ENCODE results near the gene PSMD2.
"Not testable (repeated sequence)": the region's sequence is repeated elsewhere in the genome, so short reads cannot be mapped to it uniquely, and the experiment has no call there.

Gene PSMD2

DNA sequence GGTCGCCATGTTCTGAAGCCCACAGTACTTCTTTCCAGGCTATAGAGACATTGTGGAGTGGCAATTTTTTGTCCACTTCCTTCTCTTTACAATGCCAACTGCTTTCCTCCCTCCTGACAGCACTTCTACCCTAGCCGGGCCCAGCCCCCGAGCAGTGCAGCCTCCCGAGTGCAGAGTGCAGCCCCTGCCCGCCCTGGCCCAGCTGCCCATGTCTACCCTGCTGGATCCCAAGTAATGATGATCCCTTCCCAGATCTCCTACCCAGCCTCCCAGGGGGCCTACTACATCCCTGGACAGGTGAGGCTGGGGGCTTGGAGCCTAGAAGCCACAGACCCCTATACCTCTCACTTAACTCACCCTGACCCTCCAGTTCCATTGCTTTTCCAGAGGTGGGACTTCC lies 18.2 kb downstream of the PSMD2 start:
- no peak for DNase-seq

DNA sequence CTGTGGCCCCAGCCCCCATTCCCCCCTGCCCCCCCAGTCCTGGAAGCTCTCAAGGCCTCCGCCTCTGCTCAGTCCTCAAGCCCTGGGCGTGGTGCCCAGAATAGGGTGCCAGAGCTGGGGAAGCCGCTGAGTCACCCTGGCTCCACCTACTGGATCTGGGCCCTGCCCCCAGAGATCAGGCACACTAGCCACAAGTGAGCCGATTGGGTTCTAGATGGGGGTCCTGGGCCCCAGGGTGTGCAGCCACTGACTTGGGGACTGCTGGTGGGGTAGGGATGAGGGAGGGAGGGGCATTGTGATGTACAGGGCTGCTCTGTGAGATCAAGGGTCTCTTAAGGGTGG lies 21.0 kb downstream of the PSMD2 start:
- peak; percentile 78 for DNase-seq

DNA sequence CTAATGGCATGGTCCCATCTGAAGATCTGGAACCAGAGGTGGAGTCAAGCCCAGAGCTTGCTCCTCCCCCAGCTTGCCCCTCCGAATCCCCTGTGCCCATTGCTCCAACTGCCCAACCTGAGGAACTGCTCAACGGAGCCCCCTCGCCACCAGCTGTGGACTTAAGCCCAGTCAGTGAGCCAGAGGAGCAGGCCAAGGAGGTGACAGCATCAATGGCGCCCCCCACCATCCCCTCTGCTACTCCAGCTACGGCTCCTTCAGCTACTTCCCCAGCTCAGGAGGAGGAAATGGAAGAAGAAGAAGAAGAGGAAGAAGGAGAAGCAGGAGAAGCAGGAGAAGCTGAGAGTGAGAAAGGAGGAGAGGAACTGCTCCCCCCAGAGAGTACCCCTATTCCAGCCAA lies 22.6 kb downstream of the PSMD2 start:
- no peak for DNase-seq

DNA sequence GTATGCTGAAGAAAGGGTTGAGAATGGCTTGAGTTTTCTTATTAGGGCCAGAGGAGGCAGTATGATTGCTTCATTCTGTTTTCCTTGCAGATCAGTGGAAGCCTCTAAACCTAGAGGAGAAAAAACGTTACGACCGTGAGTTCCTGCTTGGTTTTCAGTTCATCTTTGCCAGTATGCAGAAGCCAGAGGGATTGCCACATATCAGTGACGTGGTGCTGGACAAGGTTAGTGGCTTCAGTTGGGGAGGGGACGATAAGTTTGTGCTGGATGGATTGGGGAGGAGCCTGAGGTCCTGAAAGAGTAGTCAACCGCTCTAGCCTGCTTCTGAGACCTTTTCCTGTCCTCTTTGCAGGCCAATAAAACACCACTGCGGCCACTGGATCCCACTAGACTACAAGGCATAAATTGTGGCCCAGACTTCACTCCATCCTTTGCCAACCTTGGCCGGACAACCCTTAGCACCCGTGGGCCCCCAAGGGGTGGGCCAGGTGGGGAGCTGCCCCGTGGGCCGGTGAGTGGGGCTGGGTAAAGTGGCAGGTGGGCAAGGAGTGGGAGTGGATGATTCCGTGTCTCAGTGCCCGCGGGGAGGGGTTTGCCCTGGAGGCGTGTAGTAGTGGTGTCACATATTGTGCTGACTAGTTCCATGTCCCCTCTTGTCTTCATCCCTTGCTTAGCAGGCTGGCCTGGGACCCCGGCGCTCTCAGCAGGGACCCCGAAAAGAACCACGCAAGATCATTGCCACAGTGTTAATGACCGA lies 23.9 kb downstream of the PSMD2 start:
- no peak for DNase-seq

DNA sequence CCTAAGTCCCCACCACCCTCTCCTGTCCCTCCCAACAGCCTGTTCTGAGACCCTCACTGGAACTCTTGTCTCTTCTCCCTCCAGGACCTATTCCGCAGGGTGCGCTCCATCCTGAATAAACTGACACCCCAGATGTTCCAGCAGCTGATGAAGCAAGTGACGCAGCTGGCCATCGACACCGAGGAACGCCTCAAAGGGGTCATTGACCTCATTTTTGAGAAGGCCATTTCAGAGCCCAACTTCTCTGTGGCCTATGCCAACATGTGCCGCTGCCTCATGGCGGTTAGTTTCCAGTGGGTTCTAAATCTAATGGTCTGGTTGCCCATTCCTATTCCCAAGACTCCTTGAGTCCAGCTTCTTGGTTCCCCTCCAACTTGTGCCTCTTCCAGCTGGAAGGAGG lies 24.7 kb downstream of the PSMD2 start:
- DNase-seq, result no peak

DNA sequence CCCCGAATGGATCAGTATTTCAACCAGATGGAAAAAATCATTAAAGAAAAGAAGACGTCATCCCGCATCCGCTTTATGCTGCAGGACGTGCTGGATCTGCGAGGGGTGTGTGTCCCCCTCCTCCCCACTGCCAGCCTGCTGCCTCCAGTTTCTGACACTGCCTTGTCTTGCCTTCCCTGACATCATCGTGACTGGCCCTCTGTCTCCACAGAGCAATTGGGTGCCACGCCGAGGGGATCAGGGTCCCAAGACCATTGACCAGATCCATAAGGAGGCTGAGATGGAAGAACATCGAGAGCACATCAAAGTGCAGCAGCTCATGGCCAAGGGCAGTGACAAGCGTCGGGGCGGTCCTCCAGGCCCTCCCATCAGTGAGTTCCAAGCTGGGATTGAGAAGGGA lies 26.2 kb downstream of the PSMD2 start:
- no peak for DNase-seq

DNA sequence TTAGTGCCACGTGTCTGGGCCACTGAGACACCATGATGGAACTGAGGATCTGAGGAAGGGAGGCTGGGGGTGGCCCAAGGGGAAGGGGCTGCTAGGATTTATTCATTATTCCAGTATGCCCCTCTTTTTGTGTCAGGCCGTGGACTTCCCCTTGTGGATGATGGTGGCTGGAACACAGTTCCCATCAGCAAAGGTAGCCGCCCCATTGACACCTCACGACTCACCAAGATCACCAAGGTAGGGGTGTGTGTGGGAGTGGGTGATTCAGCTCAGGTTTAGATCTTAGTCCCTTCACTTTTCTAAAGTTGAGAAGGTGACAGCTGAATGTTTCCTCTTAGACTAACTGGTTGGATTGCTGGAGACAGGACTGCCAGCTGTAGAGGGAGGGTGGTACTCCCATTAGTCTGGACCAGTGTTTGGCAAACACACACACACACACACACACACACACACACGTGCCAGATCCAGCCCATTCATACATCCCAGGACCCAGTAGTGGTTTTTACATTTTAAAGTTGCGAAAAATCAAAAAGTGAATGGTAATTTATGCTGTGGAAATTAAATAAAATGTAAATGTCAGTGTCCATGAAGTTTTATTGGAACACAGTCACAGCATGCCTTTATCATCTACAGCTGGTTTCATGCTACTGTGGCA lies 26.8 kb downstream of the PSMD2 start:
- no peak for DNase-seq

DNA sequence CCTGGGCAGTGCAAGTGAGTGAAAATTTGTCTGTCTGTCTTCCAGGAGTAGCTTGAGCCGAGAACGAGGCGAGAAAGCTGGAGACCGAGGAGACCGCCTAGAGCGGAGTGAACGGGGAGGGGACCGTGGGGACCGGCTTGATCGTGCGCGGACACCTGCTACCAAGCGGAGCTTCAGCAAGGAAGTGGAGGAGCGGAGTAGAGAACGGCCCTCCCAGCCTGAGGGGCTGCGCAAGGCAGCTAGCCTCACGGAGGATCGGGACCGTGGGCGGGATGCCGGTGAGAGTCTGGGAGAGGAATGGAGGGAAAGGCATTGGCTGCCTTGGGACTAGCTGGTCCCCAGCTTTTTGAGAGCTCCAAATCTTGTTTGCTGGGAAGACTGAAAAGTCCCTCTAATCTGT lies 28.1 kb downstream of the PSMD2 start:
- DNase-seq, result no peak

DNA sequence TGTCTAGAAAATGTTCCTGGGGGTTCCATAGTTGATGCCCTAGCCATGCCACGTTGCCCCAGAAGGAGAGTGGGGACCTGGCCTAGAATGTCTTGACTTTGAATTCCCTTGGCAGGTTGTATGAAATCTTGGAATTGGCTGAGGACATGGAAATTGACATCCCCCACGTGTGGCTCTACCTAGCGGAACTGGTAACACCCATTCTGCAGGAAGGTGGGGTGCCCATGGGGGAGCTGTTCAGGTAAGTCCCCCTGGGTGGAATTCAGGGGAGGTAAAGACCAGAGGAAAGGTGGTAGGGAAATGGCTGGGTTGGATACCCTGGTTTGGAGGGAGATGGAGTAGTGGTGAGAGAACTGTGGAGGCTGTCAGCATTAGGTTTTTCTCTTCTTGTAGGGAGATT lies 29.5 kb downstream of the PSMD2 start:
- DNase-seq, result no peak

DNA sequence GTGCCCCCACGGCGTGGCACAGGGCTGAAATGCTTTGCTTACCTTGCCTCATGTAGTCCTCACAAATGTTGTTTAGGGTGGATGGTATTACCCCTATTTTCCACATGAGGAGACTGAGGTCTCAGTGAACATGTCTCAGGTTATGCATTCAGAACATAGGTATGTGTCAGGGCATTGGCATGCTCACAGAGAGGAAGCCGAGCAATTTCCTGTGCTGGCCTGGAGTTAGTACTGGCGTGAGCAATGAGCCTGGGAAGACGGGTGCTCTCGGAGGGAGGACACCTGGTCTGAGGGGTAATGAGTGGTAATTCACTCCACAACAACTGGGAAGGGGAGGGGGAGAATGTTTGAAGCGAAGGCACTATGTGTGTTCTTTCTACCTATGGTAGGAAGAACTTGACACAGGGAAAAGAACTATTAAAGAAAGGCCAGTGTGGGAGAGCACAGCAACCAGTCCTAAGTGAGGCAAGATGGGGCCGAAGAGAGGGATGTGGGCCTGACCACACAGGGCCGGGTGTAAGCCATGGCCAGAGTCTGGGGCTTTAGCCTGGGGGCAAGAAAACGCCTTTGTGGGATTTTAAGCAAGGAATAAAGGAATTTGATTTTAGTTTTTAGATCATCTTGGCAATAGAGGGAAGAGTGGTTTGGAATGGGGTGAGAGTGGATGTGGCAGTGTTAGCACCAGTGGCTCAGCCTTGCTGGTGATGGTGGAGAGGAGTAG lies 33.5 kb downstream of the PSMD2 start:
- no peak for DNase-seq

DNA sequence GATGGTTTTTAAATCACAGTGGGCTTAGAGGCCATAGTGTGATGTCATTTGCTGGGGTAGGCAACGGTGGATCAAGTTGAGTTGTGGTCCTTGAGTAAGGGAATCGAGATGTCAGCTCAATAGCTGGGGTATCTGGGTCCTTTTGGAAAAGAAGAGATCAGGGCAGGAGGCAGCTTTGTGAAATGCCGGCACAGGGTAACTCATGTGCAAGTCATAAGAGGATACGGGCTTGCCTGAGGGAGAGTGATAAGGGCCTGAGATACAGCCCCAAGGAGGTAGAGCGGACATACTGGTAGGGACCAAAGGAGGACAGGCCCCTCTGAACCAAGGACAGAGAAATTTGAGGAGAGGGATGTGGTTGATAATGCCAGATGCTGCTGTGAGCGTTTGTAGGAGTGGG lies 34.1 kb downstream of the PSMD2 start:
- DNase-seq, result no peak

DNA sequence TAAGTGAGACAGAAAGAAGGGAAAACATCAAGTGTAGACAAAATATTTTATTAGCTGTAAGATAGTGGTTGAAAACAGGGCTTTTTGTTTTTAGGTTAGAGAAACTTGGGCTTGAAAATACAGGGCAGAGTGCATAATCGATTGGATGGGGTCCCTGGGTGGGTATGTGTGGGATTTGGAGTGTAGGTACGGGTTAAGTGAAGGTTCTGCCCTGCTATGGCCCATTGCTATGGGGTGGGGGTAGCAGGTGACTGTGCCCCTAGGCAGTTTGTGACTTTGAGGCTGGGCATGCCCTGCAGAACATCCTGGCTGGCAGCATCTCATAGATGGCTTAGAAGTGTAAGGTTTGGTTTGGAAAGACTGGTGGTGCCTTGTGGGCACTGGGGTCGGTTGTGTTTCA lies 34.7 kb downstream of the PSMD2 start:
- no peak for DNase-seq

DNA sequence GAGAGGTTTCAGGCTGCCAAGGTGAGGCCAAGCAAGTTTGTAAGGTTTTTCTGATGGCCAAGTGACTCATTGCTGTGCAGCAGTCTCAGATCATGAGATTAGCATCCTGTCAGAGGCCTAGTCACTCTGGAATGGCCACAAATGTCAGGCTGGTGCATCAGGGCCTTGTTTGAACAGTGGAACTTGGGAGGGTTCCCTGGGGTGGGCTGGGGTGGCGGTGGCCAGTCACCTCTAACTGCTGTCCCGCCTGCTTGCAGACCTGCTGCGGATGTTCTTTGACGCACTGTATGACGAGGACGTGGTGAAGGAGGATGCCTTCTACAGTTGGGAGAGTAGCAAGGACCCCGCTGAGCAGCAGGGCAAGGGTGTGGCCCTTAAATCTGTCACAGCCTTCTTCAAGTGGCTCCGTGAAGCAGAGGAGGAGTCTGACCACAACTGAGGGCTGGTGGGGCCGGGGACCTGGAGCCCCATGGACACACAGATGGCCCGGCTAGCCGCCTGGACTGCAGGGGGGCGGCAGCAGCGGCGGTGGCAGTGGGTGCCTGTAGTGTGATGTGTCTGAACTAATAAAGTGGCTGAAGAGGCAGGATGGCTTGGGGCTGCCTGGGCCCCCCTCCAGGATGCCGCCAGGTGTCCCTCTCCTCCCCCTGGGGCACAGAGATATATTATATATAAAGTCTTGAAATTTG lies 35.6 kb downstream of the PSMD2 start:
- no peak for DNase-seq

DNA sequence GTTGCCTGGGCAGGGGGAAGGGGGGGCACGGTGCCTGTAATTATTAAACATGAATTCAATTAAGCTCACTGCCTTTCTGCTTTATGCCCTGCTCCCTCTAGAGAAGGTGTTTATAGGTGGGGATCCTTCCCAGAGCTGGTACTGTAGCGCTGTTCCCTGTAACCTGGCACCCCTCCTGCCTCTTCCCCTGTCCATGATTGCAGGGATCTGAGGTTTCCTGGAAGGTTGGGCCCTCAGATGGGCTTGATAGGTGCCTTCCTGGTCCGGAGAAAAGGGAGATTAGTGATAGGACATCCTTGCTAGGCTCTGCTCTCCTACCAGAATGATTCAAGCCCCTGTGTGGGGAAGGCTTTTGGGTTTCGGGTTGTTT lies 36.2 kb downstream of the PSMD2 start:
- DNase-seq, result peak; percentile 72

DNA sequence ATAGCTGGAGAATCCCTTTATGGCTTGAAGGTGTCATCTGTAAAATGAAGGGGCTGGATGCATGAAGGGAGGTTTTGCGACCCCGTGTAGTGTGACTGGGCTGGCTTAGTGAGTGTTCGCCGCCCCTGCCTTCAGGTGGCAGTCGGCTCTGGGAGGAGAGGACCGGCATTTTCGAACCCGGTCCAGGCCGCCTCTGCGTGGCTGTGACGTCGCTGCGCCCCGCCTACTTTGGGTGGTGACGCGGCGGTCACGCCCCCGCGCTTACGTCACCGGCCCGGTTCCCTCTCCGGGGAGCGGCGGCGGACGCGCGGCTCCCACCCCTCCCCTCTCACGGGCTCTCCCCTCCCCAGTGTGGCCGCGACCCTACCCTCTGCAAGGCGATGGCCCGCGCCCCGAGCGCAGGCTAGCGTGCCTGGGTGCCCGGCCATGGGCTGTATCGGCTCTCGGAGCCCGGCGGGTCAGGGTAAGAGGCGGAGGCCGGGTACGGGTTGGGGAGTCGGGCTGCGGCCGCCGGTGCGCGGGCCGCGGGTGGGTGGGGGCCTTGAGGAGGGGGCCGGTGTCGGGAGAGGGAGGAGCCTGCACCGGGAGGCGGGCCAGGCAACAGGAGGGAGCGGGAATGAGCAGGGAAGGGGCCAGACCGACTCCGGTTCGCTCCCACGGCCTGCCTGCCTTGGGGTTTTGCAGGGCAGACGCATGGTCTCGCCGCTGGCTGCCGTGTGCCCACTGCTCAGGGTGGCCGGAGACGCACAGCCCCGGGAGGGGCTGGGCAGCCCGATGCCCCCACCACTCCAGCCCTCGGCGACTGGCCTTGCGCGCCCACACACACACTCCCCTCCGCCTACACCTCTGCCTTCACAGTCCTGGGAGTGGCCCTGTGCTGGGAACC lies 36.9 kb downstream of the PSMD2 start:
- DNase-seq, result peak; percentile 78

DNA sequence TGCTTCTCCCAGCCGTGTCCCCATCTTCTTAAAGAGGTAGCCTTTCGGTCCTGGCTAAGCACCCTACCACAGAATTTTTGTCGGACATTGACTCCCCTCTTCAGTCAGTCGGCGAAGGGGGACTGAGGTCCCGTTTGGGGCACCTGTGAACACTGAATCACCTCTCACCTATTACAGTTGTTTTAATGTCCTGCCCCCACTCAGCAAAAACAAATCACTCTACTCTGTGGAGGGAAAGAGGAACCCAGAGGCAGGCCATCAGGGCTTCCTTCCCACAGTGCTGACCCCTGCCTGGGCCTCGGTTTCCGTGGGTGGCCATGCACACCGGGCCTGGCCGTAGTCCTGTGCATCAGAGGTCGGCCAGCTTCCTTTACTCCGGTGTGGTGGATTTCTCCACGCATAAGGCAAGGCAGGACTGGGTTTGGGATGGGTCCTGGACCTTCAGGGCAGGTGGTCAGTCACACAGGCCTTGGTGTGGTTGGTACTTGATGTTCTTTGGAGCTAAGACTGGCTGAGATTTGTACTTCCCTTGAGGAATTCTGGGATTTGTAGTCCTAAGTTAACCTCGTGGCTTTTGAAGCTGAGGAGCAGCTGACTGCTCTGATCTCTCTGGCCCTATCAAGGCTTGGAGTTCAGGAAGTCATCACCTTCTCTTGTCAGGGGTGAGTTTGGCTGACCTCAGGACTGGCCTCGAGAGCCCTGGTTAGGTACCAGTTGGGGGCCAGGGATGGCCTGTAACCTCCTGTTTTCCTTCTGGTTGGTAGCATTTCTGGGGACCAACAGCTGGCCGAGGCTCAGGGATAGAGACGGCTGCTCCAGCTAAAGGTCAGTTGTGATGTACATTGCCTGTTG lies 37.7 kb downstream of the PSMD2 start:
- DNase-seq, result no peak

DNA sequence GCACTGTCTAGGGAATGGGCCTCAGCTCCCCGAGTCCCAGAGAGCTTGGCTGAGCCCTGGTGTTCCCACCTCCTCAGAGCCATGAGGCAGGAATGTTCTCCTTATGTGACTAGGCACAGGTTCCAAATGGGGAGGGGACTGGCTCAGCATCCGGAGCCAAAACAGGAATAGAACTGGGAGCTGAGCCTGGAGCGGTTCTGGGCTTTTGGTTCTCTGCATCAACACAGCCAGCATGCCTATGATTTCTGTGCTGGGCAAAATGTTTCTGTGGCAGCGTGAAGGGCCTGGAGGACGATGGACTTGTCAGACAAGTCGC lies 38.3 kb downstream of the PSMD2 start, which contains the start of gene FAM131A:
TSS of gene FAM131A (plus strand) at position 202 of the 316 bp plus-strand sequence. CDS start at position 233, 31 bp downstream.
- no peak for DNase-seq

DNA sequence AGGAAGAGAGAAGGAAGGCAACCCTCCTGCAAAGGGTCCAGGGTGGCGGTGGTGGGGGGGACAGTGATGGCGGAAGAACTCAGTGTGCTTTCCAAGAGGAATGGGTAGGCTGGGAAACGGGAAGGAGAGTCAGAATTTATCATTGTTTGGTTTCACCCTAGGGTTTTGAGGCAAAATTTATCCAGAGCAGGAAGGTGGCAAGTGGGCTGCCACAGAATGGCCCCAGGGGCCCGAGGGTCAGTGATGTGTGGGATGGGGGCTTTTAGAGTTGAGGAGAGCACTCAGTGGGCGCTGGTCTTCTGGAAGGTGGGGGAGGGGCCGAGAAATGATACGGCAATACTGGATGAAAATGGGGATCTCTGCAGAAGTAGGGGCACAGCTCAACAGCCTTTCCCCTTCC lies 38.9 kb downstream of the PSMD2 start:
- no peak for DNase-seq

DNA sequence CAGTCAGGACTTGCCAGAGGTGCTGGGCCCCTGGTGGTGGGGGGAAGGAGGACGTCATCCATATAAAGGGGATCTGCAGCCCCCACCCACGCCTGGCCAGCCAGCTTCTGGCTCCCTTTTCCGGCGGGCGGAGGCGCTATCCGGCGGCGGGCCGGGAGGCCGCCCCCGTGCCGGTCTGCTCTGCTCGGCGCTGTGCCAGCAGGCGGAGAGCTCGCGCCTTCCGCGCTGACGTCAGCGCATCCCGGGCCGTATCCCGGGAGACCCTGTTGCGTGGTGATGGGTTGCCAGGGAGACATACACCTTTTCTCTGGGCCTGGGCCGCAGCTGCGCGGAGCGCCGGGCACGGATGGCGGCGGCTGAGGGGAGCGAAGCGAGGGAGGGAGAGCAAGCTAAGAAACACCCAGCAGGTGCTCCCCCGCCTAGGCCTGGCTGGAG lies 39.5 kb downstream of the PSMD2 start:
- peak; percentile 98 for DNase-seq

DNA sequence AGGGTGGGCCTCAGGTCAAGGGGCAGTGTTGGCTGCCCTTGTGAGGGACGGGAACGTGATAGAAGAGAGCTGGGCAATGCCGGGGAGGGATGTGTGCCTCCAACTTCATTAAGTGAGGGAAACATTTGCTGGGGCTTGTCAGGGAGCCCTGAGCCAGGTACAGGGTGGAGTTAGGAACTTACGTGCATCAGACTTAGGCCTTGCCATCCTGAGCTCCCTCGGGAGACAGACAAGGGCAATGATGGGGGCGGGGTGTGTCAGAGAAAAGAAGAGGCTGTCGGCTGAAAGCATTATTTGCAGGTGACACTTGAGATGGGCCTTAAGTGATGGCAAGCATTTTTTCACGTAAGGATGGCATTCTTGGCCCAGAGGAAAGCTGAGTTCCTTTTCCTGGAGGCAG lies 40.0 kb downstream of the PSMD2 start:
- peak; percentile 86 for DNase-seq

DNA sequence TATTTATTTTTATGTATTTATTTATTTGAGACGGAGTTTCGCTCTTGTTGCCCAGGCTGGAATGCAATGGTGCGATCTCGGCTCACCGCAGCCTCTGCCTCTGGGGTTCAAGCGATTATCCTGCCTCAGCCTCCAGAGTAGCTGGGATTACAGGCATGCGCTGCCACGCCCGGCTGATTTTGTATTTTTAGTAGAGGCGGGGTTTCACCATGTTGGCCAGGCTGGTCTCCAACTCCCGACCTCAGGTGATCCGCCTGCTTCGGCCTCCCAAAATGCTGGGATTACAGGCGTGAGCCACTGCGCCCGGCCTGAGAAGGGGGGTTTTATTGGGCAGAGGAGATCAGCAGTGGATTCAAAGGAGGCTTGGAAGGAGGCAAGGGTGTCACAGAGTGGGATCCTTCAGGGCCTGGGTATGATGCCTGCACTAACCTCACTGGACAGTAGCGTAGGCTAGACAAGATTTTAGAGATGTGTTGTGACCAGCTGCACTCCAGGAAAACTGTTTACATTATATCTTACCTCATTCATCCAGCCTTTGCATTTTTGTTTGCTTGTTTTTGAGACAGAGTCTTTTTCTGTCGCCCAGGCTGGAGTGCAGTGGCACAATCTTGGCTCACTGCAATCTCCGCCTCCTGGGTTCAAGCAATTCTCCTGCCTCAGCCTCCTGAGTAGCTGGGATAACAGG lies 40.6 kb downstream of the PSMD2 start:
- DNase-seq, result not testable (repeated sequence)
